MM.1S (cell line): Measurements from ENCODE around the gene SUFU.

ENCODE experiments used
- EZH2 ChIP-seq: fragments of 300-600 bp; sonication (generic); optimal IDR thresholded peaks from 2 replicates; pipeline ENCODE3; 2017; ENCODE audit warnings: low read depth, mild to moderate bottlenecking, antibody characterized with exemption, low read length, mixed read lengths
- TF ChIP-seq, protein P1 (sequence below): fragments of 300-600 bp; sonication (generic); IDR thresholded peaks from 2 replicates; pipeline ENCODE4 v1.5.1; 2016; ENCODE audit warnings: antibody characterized with exemption, low read length, mixed read lengths

DNA sequence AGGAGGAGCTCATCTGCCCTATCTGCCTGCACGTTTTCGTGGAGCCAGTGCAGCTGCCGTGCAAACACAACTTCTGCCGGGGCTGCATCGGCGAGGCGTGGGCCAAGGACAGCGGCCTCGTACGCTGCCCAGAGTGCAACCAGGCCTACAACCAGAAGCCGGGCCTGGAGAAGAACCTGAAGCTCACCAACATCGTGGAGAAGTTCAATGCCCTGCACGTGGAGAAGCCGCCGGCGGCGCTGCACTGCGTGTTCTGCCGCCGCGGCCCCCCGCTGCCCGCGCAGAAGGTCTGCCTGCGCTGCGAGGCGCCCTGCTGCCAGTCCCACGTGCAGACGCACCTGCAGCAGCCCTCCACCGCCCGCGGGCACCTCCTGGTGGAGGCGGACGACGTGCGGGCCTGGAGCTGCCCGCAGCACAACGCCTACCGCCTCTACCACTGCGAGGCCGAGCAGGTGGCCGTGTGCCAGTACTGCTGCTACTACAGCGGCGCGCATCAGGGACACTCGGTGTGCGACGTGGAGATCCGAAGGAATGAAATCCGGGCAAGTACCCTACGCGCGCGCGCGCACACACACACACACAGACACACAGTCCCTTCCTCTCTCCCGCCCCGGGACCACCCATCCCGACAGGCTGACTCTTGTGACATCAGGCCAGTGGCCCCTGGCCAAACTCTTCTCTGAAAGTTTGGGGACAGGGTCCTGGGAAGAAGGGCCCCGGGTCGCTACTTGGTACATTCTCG, 141.0 kb downstream of the SUFU start:
- TF ChIP-seq, protein P1, sequence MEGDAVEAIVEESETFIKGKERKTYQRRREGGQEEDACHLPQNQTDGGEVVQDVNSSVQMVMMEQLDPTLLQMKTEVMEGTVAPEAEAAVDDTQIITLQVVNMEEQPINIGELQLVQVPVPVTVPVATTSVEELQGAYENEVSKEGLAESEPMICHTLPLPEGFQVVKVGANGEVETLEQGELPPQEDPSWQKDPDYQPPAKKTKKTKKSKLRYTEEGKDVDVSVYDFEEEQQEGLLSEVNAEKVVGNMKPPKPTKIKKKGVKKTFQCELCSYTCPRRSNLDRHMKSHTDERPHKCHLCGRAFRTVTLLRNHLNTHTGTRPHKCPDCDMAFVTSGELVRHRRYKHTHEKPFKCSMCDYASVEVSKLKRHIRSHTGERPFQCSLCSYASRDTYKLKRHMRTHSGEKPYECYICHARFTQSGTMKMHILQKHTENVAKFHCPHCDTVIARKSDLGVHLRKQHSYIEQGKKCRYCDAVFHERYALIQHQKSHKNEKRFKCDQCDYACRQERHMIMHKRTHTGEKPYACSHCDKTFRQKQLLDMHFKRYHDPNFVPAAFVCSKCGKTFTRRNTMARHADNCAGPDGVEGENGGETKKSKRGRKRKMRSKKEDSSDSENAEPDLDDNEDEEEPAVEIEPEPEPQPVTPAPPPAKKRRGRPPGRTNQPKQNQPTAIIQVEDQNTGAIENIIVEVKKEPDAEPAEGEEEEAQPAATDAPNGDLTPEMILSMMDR, result peak; percentile 72
- TF ChIP-seq EZH2, result no peak
